Right atrium auricular region (tissue), 2 donors: Measurements from ENCODE around the gene RSRC2. TPM values are rescaled to one million over a fixed set of nuclear protein-coding genes. Genes with fewer than 3 reads are reported as not detected.

Experiments
- DNase-seq: peaks from one replicate; pipeline ENCODE4 v3.0.0-alpha.2; 2019; ENCODE audit warnings: low spot score
- H3K27ac ChIP-seq, 2 donors: fragments of 200-600 bp; sonication (generic); 1 replicate in 1 of 2; 2 replicates in 1 of 2; pipeline ENCODE4 v1.5.1; 2016 to 2019
- H3K27me3 ChIP-seq, 2 donors: fragments of 200-600 bp; sonication (generic); one replicate each; pipeline versions ENCODE4 v1.5.1 to v1.6.0; 2017 to 2019
- H3K36me3 ChIP-seq: fragments of 200-600 bp; sonication (generic); one replicate; pipeline ENCODE4 v1.5.1; 2016
- H3K4me1 ChIP-seq, 2 donors: fragments of 200-600 bp; sonication (generic); one replicate each; pipeline versions ENCODE4 v1.5.1 to v1.6.0; 2017 to 2019
- H3K4me3 ChIP-seq, 2 donors: fragments of 200-600 bp; sonication (generic); 1 replicate in 1 of 2; 2 replicates in 1 of 2; pipeline ENCODE4 v1.5.1; 2017 to 2019; ENCODE audit warnings: mild to moderate bottlenecking in 1 of 2, moderate library complexity in 1 of 2
- H3K9me3 ChIP-seq, 2 donors: fragments of 200-600 bp; sonication (generic); one replicate each; pipeline ENCODE4 v1.5.1; 2019
- CTCF ChIP-seq, 2 donors: fragments of 200-600 bp; sonication (generic); IDR thresholded peaks; one replicate each; pipeline ENCODE4 v1.5.1; 2019; ENCODE audit warnings: antibody characterized with exemption in 2 of 2
- total RNA-seq, 2 donors: library from RNA; depleted of rRNA; stranded (reverse); fragments of >200 nt; gene quantifications; one replicate each; pipeline ENCODE4 v1.1.0, GENCODE V29; 2016

Gene RSRC2
- total RNA-seq, 2 donors from 2014 or later = 35.6 to 36.6 TPM

- TF ChIP-seq CTCF (IDR thresholded peaks at IDR 0.05) = no peak
- no peak for DNase-seq
- Histone ChIP-seq H3K4me1 (peaks cover 0 to 44% of the 10 kb centered on the region in 2 donors), H3K4me3 (peak overlapping the region in 1 of 2 donors; percentile 42), H3K27me3 (no peaks in the 10 kb centered on the region), H3K9me3 (no peaks in the 10 kb centered on the region), H3K36me3 (peaks cover 43% of the 10 kb centered on the region), H3K27ac (peak overlapping the region in 1 of 2 donors; percentile 61)
Measured at GRCh38 chr12:122523846-122524718, 2.7 kb downstream of the RSRC2 start.

GRCh38 chr12:122523280-122523679, 3.5 kb downstream of the RSRC2 start:
- DNase-seq = no peak
- no peaks in the 10 kb centered on the region for H3K27me3 ChIP-seq
- H3K4me3 ChIP-seq = no peak overlapping the region
- peak overlapping the region; percentile 9 to 61 for H3K27ac ChIP-seq
- H3K9me3 ChIP-seq = no peaks in the 10 kb centered on the region
- peaks cover 0 to 45% of the 10 kb centered on the region in 2 donors for H3K4me1 ChIP-seq
- no peak for TF ChIP-seq CTCF (IDR thresholded peaks at IDR 0.05)
- H3K36me3 ChIP-seq = peaks cover 51% of the 10 kb centered on the region

- H3K36me3 ChIP-seq = peaks cover 77% of the 10 kb centered on the region
- no peaks in the 10 kb centered on the region for H3K27me3 ChIP-seq
Measured at GRCh38 chr12:122520676-122521075, 6.1 kb downstream of the RSRC2 start.

GRCh38 chr12:122519418-122519817, 7.3 kb downstream of the RSRC2 start:
- no peak overlapping the region for H3K27ac ChIP-seq
- DNase-seq = no peak
- H3K9me3 ChIP-seq = no peaks in the 10 kb centered on the region
- H3K27me3 ChIP-seq = no peaks in the 10 kb centered on the region
- peaks cover 82% of the 10 kb centered on the region for H3K36me3 ChIP-seq
- no peak for TF ChIP-seq CTCF (IDR thresholded peaks at IDR 0.05)
- H3K4me3 ChIP-seq = no peak overlapping the region
- H3K4me1 ChIP-seq = peaks cover 0 to 29% of the 10 kb centered on the region in 2 donors

More at GRCh38 chr12:122520676-122521075, 6.1 kb downstream of the RSRC2 start:
- DNase-seq = no peak
- TF ChIP-seq CTCF (IDR thresholded peaks at IDR 0.05) = no peak
- Histone ChIP-seq H3K4me3 (no peak overlapping the region), H3K27ac (no peak overlapping the region), H3K9me3 (no peaks in the 10 kb centered on the region), H3K4me1 (peaks cover 0 to 40% of the 10 kb centered on the region in 2 donors)

GRCh38 chr12:122518908-122519307, 7.8 kb downstream of the RSRC2 start:
- Histone ChIP-seq H3K4me3 (no peak overlapping the region), H3K9me3 (no peaks in the 10 kb centered on the region), H3K27me3 (no peaks in the 10 kb centered on the region), H3K4me1 (peaks cover 0 to 24% of the 10 kb centered on the region in 2 donors), H3K27ac (no peak overlapping the region), H3K36me3 (peaks cover 84% of the 10 kb centered on the region)
- TF ChIP-seq CTCF (IDR thresholded peaks at IDR 0.05) = no peak
- no peak for DNase-seq
